Measurements from ENCODE around the gene OSGEP. TPM values are rescaled to one million over a fixed set of nuclear protein-coding genes. Genes with fewer than 3 reads are reported as not detected.

The OSGEP gene
- total RNA-seq, 1 experiment from 2014 or later: 64.1 TPM

GRCh38 chr14:20412876-20413743 is 41.5 kb downstream of the OSGEP start, which contains the start of gene TEP1:
Gene TEP1, minus strand, starts transcription at chr14:20413501. Its CDS starts 5,062 bp downstream, at chr14:20408439.
- intact Hi-C loops (cut with micrococcal nuclease): loop anchor here (1.0 to 5.0 kb wide), 5 partner anchors 12 to 200 kb away; partner anchors contain the start of genes APEX1 and PARP2
- Histone ChIP-seq H3K9ac (ENCODE audit: low read length) (peak within 1 kb of the TSS; percentile 90), H3K4me1 (ENCODE audit: insufficient read depth, low read length) (peaks cover 31% of the 10 kb centered on the region), H3K27me3 (ENCODE audit: low read length) (no peaks in the 10 kb centered on the region), H3K9me3 (ENCODE audit: low read length) (no peaks in the 10 kb centered on the region), H3K79me2 (ENCODE audit: low read length) (peaks cover 8% of the 10 kb centered on the region; the same call in 1 of the 2 replicates), H3K27ac (ENCODE audit: low read length) (peak within 1 kb of the TSS; percentile 93), H4K20me1 (ENCODE audit: low read length) (no peaks in the 10 kb centered on the region), H3K4me3 (ENCODE audit: low read length) (peak within 1 kb of the TSS; percentile 98), H3F3A (ENCODE audit: low read length, unreplicated experiment) (peaks cover 1% of the 10 kb centered on the region), H3K9me2 (replicated peaks; ENCODE audit: low read length) (no peaks in the 10 kb centered on the region), H3K4me2 (ENCODE audit: low read length) (peak within 1 kb of the TSS; percentile 98), H2AFZ (ENCODE audit: low read length) (peak within 1 kb of the TSS; percentile 99), H3K36me3 (ENCODE audit: low read depth, low read length) (no peaks in the 10 kb centered on the region)
- ChIA-PET POLR2A (ENCODE audit: unreplicated experiment) (interaction anchor here (0.8 kb wide), 2 partner anchors 42 to 70 kb away, joined by 3 read pairs; partner anchors contain the start of genes APEX1 and OSGEP), CTCF (interaction anchor here (0.6 kb wide), 3 partner anchors 42 to 278 kb away, joined by 3 to 11 read pairs (median 4); partner anchors contain the start of gene APEX1)
- DNase-seq (peak; percentile 87), ATAC-seq (peak; percentile 86)
- TF ChIP-seq, protein P1, sequence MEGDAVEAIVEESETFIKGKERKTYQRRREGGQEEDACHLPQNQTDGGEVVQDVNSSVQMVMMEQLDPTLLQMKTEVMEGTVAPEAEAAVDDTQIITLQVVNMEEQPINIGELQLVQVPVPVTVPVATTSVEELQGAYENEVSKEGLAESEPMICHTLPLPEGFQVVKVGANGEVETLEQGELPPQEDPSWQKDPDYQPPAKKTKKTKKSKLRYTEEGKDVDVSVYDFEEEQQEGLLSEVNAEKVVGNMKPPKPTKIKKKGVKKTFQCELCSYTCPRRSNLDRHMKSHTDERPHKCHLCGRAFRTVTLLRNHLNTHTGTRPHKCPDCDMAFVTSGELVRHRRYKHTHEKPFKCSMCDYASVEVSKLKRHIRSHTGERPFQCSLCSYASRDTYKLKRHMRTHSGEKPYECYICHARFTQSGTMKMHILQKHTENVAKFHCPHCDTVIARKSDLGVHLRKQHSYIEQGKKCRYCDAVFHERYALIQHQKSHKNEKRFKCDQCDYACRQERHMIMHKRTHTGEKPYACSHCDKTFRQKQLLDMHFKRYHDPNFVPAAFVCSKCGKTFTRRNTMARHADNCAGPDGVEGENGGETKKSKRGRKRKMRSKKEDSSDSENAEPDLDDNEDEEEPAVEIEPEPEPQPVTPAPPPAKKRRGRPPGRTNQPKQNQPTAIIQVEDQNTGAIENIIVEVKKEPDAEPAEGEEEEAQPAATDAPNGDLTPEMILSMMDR (conservative IDR thresholded peaks at IDR 0.05; ENCODE audit: low read depth, low read length): no peak
- TSS peak; percentile 77 for BruUV-seq (replicated peaks)

DNA sequence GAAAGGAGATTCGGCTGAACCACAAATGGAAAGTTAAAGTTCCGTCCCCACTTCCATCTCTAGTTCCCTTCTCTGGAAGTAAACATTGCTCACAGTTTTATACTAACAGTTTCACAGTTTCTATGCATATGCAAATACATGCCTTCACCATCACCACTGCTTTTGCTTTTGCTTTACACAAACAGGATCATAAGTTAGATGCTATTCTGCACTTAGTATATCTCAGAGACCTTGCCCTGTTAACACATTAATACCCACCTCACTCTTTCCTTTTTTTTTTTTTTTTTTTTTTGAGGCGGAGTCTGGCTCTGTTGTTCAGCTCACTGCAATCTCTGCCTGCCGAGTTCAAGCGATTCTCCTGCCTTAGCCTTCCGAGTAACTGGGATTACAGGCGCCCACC is 42.2 kb downstream of the OSGEP start:
- peak overlapping the region; percentile 99 for H2AFZ ChIP-seq (ENCODE audit: low read length)

More for the DNA sequence above, 42.2 kb downstream of the OSGEP start:
- Histone ChIP-seq H3K4me3 (ENCODE audit: low read length) (peak overlapping the region; percentile 98), H3K9ac (ENCODE audit: low read length) (peak overlapping the region; percentile 90), H3K36me3 (ENCODE audit: low read depth, low read length) (no peaks in the 10 kb centered on the region), H3K9me3 (ENCODE audit: low read length) (no peaks in the 10 kb centered on the region), H3K9me2 (replicated peaks; ENCODE audit: low read length) (no peaks in the 10 kb centered on the region), H3K4me1 (ENCODE audit: insufficient read depth, low read length) (peaks cover 25% of the 10 kb centered on the region), H3K79me2 (ENCODE audit: low read length) (peaks cover 8% of the 10 kb centered on the region; the same call in 1 of the 2 replicates), H3K4me2 (ENCODE audit: low read length) (peak overlapping the region; percentile 98), H3F3A (ENCODE audit: low read length, unreplicated experiment) (no peaks in the 10 kb centered on the region), H3K27me3 (ENCODE audit: low read length) (no peaks in the 10 kb centered on the region), H3K27ac (ENCODE audit: low read length) (peak overlapping the region; percentile 93), H4K20me1 (ENCODE audit: low read length) (no peaks in the 10 kb centered on the region)
- no peak for TF ChIP-seq EZH2phosphoT487 (IDR thresholded peaks at IDR 0.05; ENCODE audit: borderline replicate concordance, low read length)
- TF ChIP-seq EZH2 (IDR thresholded peaks at IDR 0.05; ENCODE audit: low read length, unreplicated experiment): no peak
- TF ChIP-seq, protein P1 (conservative IDR thresholded peaks at IDR 0.05; ENCODE audit: low read depth, low read length): no peak
- peak; percentile 1; the same call in 1 of the 2 replicates for ATAC-seq
- no TSS peak for BruUV-seq (replicated peaks)
- POLR2A ChIA-PET (ENCODE audit: unreplicated experiment): interaction anchor here (0.8 kb wide), 1 partner anchor 70 kb away, joined by 3 read pairs; no protein-coding TSS in a partner anchor
- CTCF ChIA-PET: interaction anchor here (0.6 kb wide), 2 partner anchors 198 to 278 kb away, joined by 4 to 11 read pairs; no protein-coding TSS in a partner anchor
- intact Hi-C loops (cut with micrococcal nuclease): loop anchor here (2.0 to 5.0 kb wide), 2 partner anchors 85 to 200 kb away; no protein-coding TSS in a partner anchor
- no peak for DNase-seq
